ENCODE measurements around the gene NUDT1.

The NUDT1 gene

DNA sequence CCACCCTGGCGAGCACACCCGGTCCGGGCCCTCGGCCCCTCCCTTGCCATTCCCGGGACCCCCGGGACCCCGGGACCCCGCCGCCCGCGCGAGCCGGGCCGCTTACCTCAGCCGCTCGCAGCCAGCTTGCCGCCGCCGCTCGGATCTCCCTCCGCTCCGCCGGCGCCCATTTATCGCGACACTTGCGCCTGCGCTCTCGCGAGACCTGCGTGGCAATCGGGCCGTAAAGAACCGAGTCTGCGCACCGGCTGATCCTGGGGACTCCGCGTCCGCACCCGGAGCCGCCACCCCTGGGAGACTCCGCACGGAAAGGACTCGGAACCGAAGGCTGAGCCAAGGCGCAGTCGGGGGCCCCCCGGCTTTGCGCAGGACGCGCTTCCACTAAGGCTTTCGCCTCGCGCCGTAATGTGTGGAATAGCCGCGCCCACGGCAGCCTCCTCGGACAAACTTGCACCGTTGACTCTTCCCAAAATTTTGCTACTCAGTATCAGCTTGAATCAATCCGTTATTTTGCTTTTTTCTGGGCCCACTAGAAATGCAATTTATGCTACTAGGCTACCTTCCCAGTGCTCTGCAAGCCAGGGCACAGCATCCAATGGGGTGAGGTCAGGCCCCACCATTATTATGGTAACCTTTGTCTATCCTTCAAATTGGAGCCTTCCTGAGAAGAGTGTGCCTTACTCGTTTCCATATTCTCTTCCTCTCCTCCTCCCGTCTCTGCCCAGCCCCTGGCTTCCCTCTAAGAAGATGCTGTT lies 9.1 kb upstream of the NUDT1 start, which contains the start of gene MAD1L1:
TSS of gene MAD1L1 (minus strand) at position 180 of the 755 bp plus-strand sequence. CDS start 2,812 bp downstream, outside the sequence.
- Histone ChIP-seq H2AFZ (ENCODE audit: low read depth, low read length) (peak within 1 kb of the TSS; percentile 20), H3K36me3 (ENCODE audit: insufficient read depth, low read length) (peaks cover 48% of the 10 kb centered on the region), H3K27me3 (ENCODE audit: insufficient read depth, low read length) (no peaks in the 10 kb centered on the region), H3K9me3 (ENCODE audit: low read length) (no peaks in the 10 kb centered on the region), H3K4me3 (ENCODE audit: low read length) (peak within 1 kb of the TSS; percentile 94), H3K4me1 (ENCODE audit: insufficient read depth, low read length) (peaks cover 14% of the 10 kb centered on the region)

DNA sequence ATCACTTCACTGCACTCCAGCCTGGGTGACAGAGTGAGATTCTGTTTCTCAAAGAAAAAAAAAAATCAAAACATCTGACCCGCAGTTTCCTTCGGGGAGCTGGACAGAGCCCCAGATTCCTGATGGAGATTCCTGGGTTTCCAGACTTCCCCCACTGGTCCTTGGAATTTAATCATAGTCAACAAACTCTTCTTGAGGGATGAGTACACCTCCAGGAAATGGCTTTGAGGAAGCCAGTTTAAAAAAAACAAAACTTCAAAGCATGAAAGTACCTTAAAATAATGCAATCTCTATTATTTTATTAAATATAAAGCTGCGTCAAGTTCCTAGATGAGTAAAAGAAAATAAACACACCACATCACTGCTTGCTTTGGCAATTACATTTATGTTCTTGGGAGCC lies 8.1 kb upstream of the NUDT1 start:
- Histone ChIP-seq H2AFZ (ENCODE audit: low read depth, low read length) (no peak overlapping the region), H3K36me3 (ENCODE audit: insufficient read depth, low read length) (peaks cover 54% of the 10 kb centered on the region), H3K27me3 (ENCODE audit: insufficient read depth, low read length) (no peaks in the 10 kb centered on the region), H3K4me1 (ENCODE audit: insufficient read depth, low read length) (peaks cover 14% of the 10 kb centered on the region), H3K9me3 (ENCODE audit: low read length) (no peaks in the 10 kb centered on the region), H3K4me3 (ENCODE audit: low read length) (no peak overlapping the region)

DNA sequence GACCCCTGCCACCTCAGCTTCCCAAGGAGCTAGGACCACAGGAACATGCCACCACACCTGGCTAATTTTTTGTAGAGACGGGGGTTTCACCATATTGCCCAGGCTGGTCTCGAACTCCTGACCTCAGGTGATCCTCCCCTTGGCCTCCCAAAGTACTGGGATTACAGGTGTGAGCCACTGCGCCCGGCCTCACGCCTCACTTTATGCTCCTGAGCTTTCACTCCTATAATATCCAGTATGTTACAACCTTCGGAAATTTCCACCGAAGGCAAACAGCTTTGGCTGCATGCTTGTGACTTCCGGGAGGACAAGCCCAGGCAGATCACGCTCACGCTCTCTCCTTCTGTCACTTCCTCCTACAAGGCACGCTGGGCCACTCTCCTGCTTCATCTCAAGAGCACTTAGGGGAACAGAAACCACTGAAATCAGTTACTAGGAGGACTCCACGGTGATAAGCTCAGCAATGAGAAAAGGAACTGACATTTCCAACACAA lies 4.9 kb upstream of the NUDT1 start:
- Histone ChIP-seq H3K4me1 (ENCODE audit: insufficient read depth, low read length) (peaks cover 10% of the 10 kb centered on the region), H3K9me3 (ENCODE audit: low read length) (no peaks in the 10 kb centered on the region), H3K4me3 (ENCODE audit: low read length) (no peak overlapping the region), H3K27me3 (ENCODE audit: insufficient read depth, low read length) (no peaks in the 10 kb centered on the region), H2AFZ (ENCODE audit: low read depth, low read length) (no peak overlapping the region), H3K36me3 (ENCODE audit: insufficient read depth, low read length) (peaks cover 47% of the 10 kb centered on the region)

DNA sequence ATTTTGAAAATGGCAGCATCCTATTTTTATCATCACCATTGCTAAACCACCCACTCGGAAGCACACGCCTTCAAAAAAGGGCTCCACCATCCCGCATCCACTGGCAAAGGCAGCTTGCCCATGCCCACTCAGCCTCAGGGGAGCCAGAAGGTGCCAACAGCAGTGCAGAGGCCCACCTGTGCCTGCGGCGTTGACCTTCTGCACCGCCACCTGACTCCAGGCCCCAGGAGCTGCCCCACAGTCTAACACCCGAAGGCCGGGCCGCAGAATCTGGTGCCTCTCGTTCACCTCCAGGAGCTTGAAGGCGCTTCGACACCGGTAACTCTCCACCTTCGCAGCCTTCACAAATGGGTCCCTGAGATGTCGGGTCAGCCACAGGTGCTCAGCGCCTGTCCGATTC lies 2.8 kb upstream of the NUDT1 start:
- H2AFZ ChIP-seq (ENCODE audit: low read depth, low read length), result no peak overlapping the region
- no peak overlapping the region for H3K4me3 ChIP-seq (ENCODE audit: low read length)
- H3K27me3 ChIP-seq (ENCODE audit: insufficient read depth, low read length), result no peaks in the 10 kb centered on the region
- peaks cover 46% of the 10 kb centered on the region for H3K36me3 ChIP-seq (ENCODE audit: insufficient read depth, low read length)
- H3K4me1 ChIP-seq (ENCODE audit: insufficient read depth, low read length), result peaks cover 15% of the 10 kb centered on the region
- H3K9me3 ChIP-seq (ENCODE audit: low read length), result no peaks in the 10 kb centered on the region

DNA sequence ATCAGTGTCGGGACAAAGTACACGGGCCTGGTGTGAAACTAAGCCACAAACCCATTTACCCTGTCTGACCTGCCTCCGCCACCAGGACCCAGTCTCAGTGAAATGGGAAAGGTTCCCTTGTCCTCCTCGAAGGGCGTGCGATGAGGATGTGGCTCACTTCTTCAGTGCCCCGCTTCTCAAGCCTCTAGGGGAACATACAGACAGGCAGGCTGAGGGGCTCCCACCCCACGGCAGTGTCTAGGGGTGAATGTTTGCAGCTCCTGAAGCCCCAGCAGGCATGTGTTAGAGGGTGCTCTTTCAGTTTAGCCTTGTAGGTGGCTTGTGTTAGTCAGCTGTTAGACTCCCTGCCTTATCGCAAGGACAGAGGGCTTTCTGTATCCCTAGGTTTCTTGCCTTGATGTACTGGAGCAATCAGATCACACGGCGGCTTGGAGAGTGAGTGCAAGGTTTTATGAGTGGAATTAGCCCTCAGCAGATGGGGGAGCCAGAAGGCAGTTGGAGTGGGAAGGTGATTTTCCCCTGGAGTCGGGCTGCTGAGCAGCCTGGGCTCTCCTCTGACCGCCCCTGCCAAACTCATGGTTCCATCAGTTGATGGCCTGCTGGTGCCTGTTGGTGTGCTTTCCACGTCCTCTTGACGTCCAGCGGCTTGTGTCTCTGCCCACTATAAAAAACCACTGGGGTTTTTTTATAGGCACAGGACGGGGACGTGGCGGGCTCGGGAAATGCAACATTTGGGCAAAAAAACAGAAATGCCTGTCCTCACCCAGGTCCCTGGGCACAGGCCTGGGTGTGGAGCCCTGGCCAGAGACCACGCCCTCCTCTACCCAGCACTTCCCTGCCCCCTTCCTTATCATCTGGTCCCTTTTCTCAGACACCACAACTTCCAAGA lies 759 bp downstream of the NUDT1 start:
- Histone ChIP-seq H3K36me3 (ENCODE audit: insufficient read depth, low read length) (peaks cover 21% of the 10 kb centered on the region), H3K4me1 (ENCODE audit: insufficient read depth, low read length) (peaks cover 15% of the 10 kb centered on the region), H3K9me3 (ENCODE audit: low read length) (no peaks in the 10 kb centered on the region), H3K27me3 (ENCODE audit: insufficient read depth, low read length) (no peaks in the 10 kb centered on the region), H2AFZ (ENCODE audit: low read depth, low read length) (peak overlapping the region; percentile 44), H3K4me3 (ENCODE audit: low read length) (peak overlapping the region; percentile 65)

DNA sequence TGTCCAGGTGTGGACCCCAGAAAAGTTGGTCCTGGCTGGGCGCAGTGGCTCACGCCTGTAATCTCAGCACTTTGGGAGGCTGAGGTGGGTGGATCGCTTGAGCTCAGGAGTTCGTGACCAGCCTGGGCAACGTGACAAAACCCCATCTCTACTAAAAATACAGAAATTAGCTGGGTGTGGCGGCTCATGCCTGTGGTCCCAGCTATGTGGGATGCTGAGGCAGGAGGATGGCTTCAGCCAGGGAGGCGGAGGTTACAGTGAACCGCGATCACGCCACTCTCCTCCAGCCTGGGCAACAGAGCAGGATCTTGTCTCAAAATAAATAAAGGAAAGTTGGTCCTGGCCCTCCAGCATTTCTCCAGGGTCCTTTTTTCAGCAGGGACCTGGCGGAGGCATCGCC lies 1.4 kb downstream of the NUDT1 start:
- Histone ChIP-seq H3K27me3 (ENCODE audit: insufficient read depth, low read length) (no peaks in the 10 kb centered on the region), H3K4me3 (ENCODE audit: low read length) (peak overlapping the region; percentile 65), H3K4me1 (ENCODE audit: insufficient read depth, low read length) (peaks cover 15% of the 10 kb centered on the region)

DNA sequence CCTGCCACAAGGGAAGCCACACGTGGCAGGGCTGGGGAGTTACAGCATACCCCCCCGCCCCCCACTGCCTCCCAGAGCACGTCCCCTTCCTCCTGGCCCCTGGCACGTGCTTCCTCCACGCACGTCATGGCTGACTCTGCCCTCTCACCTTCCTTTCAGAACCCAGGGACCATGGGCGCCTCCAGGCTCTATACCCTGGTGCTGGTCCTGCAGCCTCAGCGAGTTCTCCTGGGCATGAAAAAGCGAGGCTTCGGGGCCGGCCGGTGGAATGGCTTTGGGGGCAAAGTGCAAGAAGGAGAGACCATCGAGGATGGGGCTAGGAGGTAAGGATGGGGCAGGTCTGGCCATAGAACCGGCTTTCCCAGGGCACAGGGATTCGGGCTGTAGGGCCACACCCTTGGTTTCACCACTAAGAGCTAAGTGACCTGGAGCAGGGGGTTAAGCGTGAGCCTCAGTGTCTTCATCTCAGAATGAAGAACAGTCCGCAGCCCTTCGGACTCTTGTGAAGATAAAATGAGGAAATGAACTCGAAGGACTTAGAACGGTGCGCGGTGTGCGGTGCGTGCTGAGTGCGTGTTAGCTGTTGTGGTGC lies 2.5 kb downstream of the NUDT1 start:
- Histone ChIP-seq H3K36me3 (ENCODE audit: insufficient read depth, low read length) (peaks cover 7% of the 10 kb centered on the region), H3K27me3 (ENCODE audit: insufficient read depth, low read length) (no peaks in the 10 kb centered on the region), H3K9me3 (ENCODE audit: low read length) (no peaks in the 10 kb centered on the region), H2AFZ (ENCODE audit: low read depth, low read length) (no peak overlapping the region), H3K4me3 (ENCODE audit: low read length) (no peak overlapping the region), H3K4me1 (ENCODE audit: insufficient read depth, low read length) (peaks cover 15% of the 10 kb centered on the region)

More for the DNA sequence above, 1.4 kb downstream of the NUDT1 start:
- H3K36me3 ChIP-seq (ENCODE audit: insufficient read depth, low read length), result peaks cover 15% of the 10 kb centered on the region
- H2AFZ ChIP-seq (ENCODE audit: low read depth, low read length), result no peak overlapping the region
- no peaks in the 10 kb centered on the region for H3K9me3 ChIP-seq (ENCODE audit: low read length)

DNA sequence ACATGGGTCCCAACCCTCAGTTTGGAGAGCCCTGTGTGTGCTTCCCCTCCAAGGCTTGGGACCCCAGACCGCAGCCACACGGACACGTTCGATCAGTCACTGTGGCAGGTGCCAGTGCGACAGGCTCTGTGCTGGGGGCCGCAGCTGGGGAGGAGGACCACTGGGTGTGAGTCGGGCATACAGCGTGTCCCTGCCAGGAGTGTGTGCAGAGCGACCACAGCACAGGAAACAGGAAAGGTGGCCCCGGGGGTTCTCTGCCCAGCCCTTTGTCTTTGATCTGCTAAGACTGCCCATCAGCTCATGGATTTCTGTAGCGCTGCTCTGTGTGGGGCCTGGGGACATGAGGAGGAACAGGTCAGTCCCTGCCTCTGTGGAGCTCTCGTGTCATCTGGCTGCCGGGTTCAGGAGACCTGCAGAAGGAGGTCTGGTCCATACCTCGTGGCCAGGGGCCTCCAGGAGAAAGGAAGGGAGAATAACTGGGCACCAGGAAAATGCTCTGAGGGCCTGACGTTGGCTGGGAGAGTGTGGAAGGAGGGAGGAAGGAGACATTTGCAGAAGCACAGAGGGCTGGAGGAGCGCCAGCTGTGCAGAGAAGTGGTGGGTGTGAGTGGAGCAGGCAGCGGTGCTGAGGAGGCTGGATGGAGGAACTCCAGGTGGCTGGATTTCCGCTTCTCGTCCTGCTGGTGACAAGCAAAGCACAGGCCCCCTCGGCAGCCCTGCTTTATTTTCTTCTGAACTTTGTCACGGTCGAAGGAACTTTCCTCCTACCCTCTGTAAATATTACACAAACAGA lies 4.1 kb downstream of the NUDT1 start:
- Histone ChIP-seq H3K36me3 (ENCODE audit: insufficient read depth, low read length) (peaks cover 6% of the 10 kb centered on the region), H2AFZ (ENCODE audit: low read depth, low read length) (no peak overlapping the region), H3K9me3 (ENCODE audit: low read length) (no peaks in the 10 kb centered on the region), H3K27me3 (ENCODE audit: insufficient read depth, low read length) (no peaks in the 10 kb centered on the region), H3K4me3 (ENCODE audit: low read length) (no peak overlapping the region), H3K4me1 (ENCODE audit: insufficient read depth, low read length) (peaks cover 15% of the 10 kb centered on the region)

DNA sequence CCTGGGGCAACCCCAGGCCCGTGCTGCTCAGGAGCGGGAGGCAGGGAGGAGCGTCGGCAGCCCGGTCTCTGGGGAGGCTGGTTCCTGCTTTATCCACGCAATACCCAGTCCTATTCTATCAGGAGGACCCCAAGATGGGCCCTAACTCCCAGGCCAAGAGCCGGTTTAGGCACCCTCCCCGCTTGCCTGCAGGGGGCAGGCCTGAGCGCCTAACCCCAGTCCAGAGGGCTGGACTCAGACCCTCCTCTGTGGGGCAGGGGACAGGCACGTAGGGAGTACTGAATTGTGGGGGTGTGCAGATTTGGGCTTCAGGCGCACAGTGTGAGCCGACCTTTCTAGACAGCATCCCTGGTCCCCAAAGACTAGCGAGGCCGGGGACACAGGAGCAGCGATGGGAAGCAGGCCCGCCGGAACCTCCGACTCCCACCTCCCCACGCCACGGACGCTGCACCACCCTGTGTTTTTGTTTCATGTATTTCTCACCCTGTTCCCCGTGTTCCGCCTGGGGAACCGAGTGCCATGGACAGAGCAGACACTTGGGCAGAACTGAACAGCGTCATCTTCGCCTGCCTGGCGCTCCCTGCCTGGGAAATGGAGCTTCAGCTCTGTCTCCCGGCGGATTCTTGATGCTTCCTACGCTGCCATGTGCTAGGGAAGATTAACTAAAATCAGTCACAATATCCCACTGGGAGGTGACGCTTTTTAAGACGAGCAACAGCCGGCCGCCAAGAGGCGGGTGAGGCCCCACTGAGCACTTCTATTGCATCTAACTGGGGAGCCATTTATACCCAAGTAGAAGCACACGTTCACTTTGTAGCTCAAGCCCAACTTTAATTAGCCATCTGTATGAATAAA lies 5.3 kb downstream of the NUDT1 start:
- Histone ChIP-seq H3K36me3 (ENCODE audit: insufficient read depth, low read length) (peaks cover 14% of the 10 kb centered on the region), H2AFZ (ENCODE audit: low read depth, low read length) (no peak overlapping the region), H3K9me3 (ENCODE audit: low read length) (no peaks in the 10 kb centered on the region), H3K4me1 (ENCODE audit: insufficient read depth, low read length) (peaks cover 9% of the 10 kb centered on the region), H3K27me3 (ENCODE audit: insufficient read depth, low read length) (no peaks in the 10 kb centered on the region), H3K4me3 (ENCODE audit: low read length) (no peak overlapping the region)

DNA sequence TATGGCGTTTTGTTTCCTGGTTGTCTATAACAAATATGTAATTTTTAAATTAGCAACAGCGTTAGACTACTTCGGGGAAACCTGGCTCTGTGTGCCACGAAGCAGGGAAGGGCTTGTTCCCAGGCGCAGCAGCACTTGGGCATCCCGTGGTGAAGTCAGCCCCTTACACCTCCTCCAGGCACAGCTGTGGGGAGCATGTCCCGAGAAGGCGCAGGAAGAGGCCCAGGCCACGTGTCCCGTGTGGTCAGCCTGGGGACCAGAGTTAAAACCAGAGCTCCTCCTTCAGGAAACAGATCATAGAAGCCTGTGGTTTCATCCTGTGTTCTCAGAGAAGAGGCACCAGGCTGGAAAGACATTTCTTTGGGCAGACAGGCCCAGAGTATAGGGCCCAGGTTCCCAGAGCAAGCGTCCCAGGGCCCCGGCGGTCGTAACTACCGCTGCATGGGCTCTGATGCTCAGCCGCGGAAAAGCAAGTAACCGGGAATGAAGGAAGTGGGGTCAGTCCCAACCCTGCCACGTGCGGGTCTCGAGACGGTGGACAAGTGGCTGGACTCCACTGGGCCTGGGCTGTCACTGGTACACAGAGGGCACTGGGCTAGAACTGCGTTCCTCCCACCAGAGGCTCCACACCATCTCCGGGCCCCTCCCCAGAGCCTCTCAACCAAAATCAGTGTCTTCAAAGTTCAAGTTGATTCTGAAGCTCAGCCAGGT lies 7.1 kb downstream of the NUDT1 start:
- Histone ChIP-seq H2AFZ (ENCODE audit: low read depth, low read length) (no peak overlapping the region), H3K4me1 (ENCODE audit: insufficient read depth, low read length) (no peaks in the 10 kb centered on the region), H3K27me3 (ENCODE audit: insufficient read depth, low read length) (no peaks in the 10 kb centered on the region), H3K4me3 (ENCODE audit: low read length) (no peak overlapping the region), H3K9me3 (ENCODE audit: low read length) (no peaks in the 10 kb centered on the region), H3K36me3 (ENCODE audit: insufficient read depth, low read length) (peaks cover 20% of the 10 kb centered on the region)

DNA sequence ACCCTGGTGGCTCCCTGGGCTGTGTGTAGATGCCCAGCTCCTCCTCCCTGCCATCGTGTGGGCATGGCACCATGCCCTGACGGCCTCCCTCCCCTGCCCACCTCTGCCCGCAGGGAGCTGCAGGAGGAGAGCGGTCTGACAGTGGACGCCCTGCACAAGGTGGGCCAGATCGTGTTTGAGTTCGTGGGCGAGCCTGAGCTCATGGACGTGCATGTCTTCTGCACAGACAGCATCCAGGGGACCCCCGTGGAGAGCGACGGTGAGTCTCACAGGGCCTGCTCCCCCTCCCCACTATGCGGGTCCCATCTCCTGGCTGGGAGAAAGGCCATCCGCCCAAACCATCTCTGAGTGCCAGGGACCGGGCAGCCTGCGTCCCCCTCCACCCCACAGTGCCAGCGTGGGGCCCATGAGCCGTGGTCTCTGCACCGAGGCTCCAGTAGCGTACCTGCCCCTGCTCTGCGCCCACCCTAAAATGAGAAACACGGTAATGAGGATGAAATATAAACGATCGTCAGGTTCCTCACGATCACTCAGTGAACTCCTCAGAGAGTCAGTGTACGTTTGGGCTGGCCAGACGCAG lies 7.8 kb downstream of the NUDT1 start:
- Histone ChIP-seq H3K4me1 (ENCODE audit: insufficient read depth, low read length) (no peaks in the 10 kb centered on the region), H3K9me3 (ENCODE audit: low read length) (no peaks in the 10 kb centered on the region), H3K36me3 (ENCODE audit: insufficient read depth, low read length) (peaks cover 25% of the 10 kb centered on the region), H3K4me3 (ENCODE audit: low read length) (no peak overlapping the region), H2AFZ (ENCODE audit: low read depth, low read length) (no peak overlapping the region), H3K27me3 (ENCODE audit: insufficient read depth, low read length) (no peaks in the 10 kb centered on the region)

All from neuron (in vitro differentiated cells).